B cell (primary cell): ENCODE data around the gene RASL11A. TPM values are rescaled to one million over a fixed set of nuclear protein-coding genes. Genes with fewer than 3 reads are reported as not detected.

Source experiments
- ATAC-seq: fragments of 200-7000 bp; cut with Tn5 transposase; one replicate; pipeline ENCODE4 v1.10.0; 2021; ENCODE audit warnings: low read depth, mild to moderate bottlenecking, moderate number of reproducible peaks, moderate library complexity
- CTCF ChIA-PET: fragments of 350-600 bp; sonication (Branson Sonifier 250); formaldehyde crosslinking; loops from one replicate; lab custom pipeline; 2021; ENCODE audit warnings: antibody characterized with exemption, inconsistent platforms; lab: Charles Lee
- POLR2A ChIA-PET: fragments of 350-600 bp; sonication (Branson Sonifier 250); formaldehyde crosslinking; loops from one replicate; lab custom pipeline; 2021; ENCODE audit warnings: antibody characterized with exemption; lab: Charles Lee
- DNase-seq: peaks from one replicate; pipeline ENCODE4 v3.0.0; 2013
- H2AFZ ChIP-seq: 2 replicates; pipeline ENCODE4 v1.6.1; 2012; ENCODE audit warnings: mild to moderate bottlenecking, low read depth, low read length; ENCODE audit not compliant: insufficient read depth, poor library complexity, severe bottlenecking
- H3K27ac ChIP-seq, 2 donors: 1 replicate in 1 of 2; 2 replicates in 1 of 2; pipeline ENCODE4 v1.5.1; 2012 to 2013; ENCODE audit warnings: low read length in 2 of 2, mild to moderate bottlenecking in 2 of 2, moderate library complexity in 1 of 2
- H3K27me3 ChIP-seq, 4 experiments: fragments of 200-600 bp in 1 of 4; sonication (generic) in 1 of 4; replicated peaks in 1 of 4; 1 replicate in 2 of 4; 2 replicates in 2 of 4; pipeline versions ENCODE4 v1.6.1 to v1.7.0; 2013 to 2016; ENCODE audit warnings: low read length in 3 of 4, mild to moderate bottlenecking in 2 of 4, mixed read lengths in 1 of 4, moderate library complexity in 1 of 4; ENCODE audit not compliant: insufficient read depth in 4 of 4, control insufficient read depth in 3 of 4; ENCODE audit errors: control extremely low read depth in 1 of 4
- H3K36me3 ChIP-seq, 2 experiments: replicated peaks in 1 of 2; 1 replicate in 1 of 2; 2 replicates in 1 of 2; pipeline versions ENCODE4 v1.6.1 to v1.7.1; 2013; ENCODE audit warnings: low read length in 1 of 2; ENCODE audit not compliant: insufficient read depth in 2 of 2, control insufficient read depth in 1 of 2; ENCODE audit errors: control extremely low read depth in 1 of 2, extremely low read depth in 1 of 2
- H3K4me1 ChIP-seq, 2 donors: fragments of 200-600 bp in 1 of 2; sonication (generic) in 1 of 2; 1 replicate in 1 of 2; 2 replicates in 1 of 2; pipeline versions ENCODE4 v1.5.1 to v1.6.1; 2013 to 2017; ENCODE audit warnings: low read length in 2 of 2; ENCODE audit not compliant: control insufficient read depth in 2 of 2, insufficient read depth in 2 of 2
- H3K4me2 ChIP-seq: replicated peaks from 2 replicates; pipeline ENCODE3; 2012; ENCODE audit warnings: mild to moderate bottlenecking, low read depth, low read length; ENCODE audit not compliant: poor library complexity, severe bottlenecking
- H3K4me3 ChIP-seq, 5 experiments: fragments of 200-600 bp in 1 of 5; sonication (generic) in 1 of 5; 1 replicate in 3 of 5; 2 replicates in 2 of 5; pipeline versions ENCODE4 v1.5.1 to v1.7.0; 2011 to 2016; ENCODE audit warnings: low read length in 4 of 5, mild to moderate bottlenecking in 4 of 5, low read depth in 2 of 5, control low read depth in 1 of 5, moderate library complexity in 1 of 5; ENCODE audit not compliant: insufficient read depth in 1 of 5; ENCODE audit errors: control extremely low read depth in 1 of 5, extremely low read depth in 1 of 5
- H3K79me2 ChIP-seq: fragments of 200-600 bp; sonication (generic); one replicate; pipeline ENCODE4 v1.6.0; 2016; ENCODE audit warnings: low read length; ENCODE audit not compliant: control insufficient read depth, insufficient read depth
- H3K9ac ChIP-seq: fragments of 200-600 bp; sonication (generic); 2 replicates; pipeline ENCODE4 v1.6.1; 2017; ENCODE audit warnings: mild to moderate bottlenecking, low read length, moderate library complexity
- H3K9me3 ChIP-seq, 3 donors: one replicate each; pipeline versions ENCODE4 v1.6.1 to v1.7.1; 2013; ENCODE audit warnings: low read length in 2 of 3; ENCODE audit not compliant: control insufficient read depth in 2 of 3, insufficient read depth in 1 of 3; ENCODE audit errors: control extremely low read depth in 1 of 3
- H4K20me1 ChIP-seq: 2 replicates; pipeline ENCODE4 v1.6.0; 2012; ENCODE audit warnings: mild to moderate bottlenecking, low read length; ENCODE audit not compliant: insufficient read depth, control insufficient read depth, poor library complexity, severe bottlenecking
- H3K27ac Mint-ChIP-seq: one replicate; pipeline ENCODE4 v1.8.0; 2021; ENCODE audit warnings: mixed read lengths
- H3K27me3 Mint-ChIP-seq: one replicate; pipeline ENCODE4 v1.8.0; 2021; ENCODE audit warnings: mixed read lengths
- H3K4me1 Mint-ChIP-seq: one replicate; pipeline ENCODE4 v1.8.0; 2021; ENCODE audit warnings: mixed read lengths
- H3K4me3 Mint-ChIP-seq: one replicate; pipeline ENCODE4 v1.8.0; 2021; ENCODE audit warnings: mixed read lengths
- H3K9me3 Mint-ChIP-seq: one replicate; pipeline ENCODE4 v1.8.0; 2022; ENCODE audit warnings: mixed read lengths; ENCODE audit not compliant: insufficient read depth
- CTCF ChIP-seq: fragments of 200-600 bp; IDR thresholded peaks from one replicate; pipeline ENCODE4 v1.8.0; 2022; ENCODE audit warnings: antibody characterized with exemption, mild to moderate bottlenecking
- EZH2 ChIP-seq: IDR thresholded peaks from 2 replicates; pipeline ENCODE4 v1.6.1; 2012; ENCODE audit warnings: borderline replicate concordance, low read depth, mild to moderate bottlenecking, moderate library complexity, low read length; ENCODE audit not compliant: insufficient read depth, poor library complexity, severe bottlenecking
- WGBS: methylation state at CpG from one replicate; pipeline ENCODE4 v1.1.5; 2013; ENCODE audit warnings: missing lambda C conversion rate; ENCODE audit not compliant: insufficient coverage; 5-methylcytosine and 5-hydroxymethylcytosine counted together
- intact Hi-C: fragments of 100-400 bp; cut with micrococcal nuclease; formaldehyde crosslinking; loops from one replicate; pipeline ENCODE4 v1.10.0; 2022
- polyA plus RNA-seq: library from polyadenylated mRNA; depleted of rRNA; stranded (reverse); fragments of >200 nt; gene quantifications from 2 replicates; pipeline ENCODE4 v1.2.3, GENCODE V29; 2012
- total RNA-seq, 2 donors: library from RNA; stranded (reverse); fragments of 120-200 nt in 1 of 2; gene quantifications; 1 replicate in 1 of 2; 2 replicates in 1 of 2; pipeline versions ENCODE4 v1.2.3 to v1.2.4, GENCODE V29; 2013 to 2022

Gene RASL11A
- total and polyA plus RNA-seq, 2 donors (not counting 1 experiment from before 2014, with no cell fraction given) = 0.89 to 4.8 TPM

DNA sequence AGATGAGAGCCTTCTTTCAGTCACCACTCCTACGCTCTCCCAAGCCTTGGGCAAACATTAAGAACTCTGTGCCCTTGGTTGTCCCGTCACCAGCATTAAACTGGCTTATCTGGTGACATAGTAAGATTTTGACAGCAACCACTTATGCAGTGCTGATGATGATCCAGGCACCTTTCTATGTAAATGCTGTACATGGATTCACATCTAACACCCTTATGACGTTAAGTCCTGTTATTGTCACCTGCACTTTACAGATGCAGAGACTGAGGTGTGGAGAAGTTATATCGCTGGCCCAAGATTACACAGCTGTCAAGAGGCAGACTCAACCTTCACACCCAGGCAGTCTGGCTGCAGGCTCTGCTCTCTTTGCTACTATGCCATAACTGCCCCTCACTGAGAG, 25.0 kb downstream of the RASL11A start:
- Histone ChIP-seq H3K4me2 (no peak overlapping the region), H4K20me1 (no peaks in the 10 kb centered on the region), H3K9me3 (peaks cover 0 to 4% (median 0%) of the 10 kb centered on the region in 3 donors), H3K4me1 (peaks cover 26 to 28% of the 10 kb centered on the region in 2 donors), H2AFZ (no peak overlapping the region), H3K9ac (no peak overlapping the region), H3K4me3 (no peak overlapping the region), H3K36me3 (no peaks in the 10 kb centered on the region), H3K27ac (no peak overlapping the region), H3K79me2 (no peaks in the 10 kb centered on the region), H3K27me3 (peaks cover 0 to 2% (median 0%) of the 10 kb centered on the region in 4 experiments)
- Mint-ChIP-seq H3K27me3 (no peaks in the 10 kb centered on the region), H3K4me1 (peaks cover 29% of the 10 kb centered on the region), H3K27ac (no peak overlapping the region), H3K4me3 (no peak overlapping the region), H3K9me3 (no peaks in the 10 kb centered on the region)
- TF ChIP-seq EZH2 (no peak), CTCF (no peak)
- ChIA-PET POLR2A (no interaction called here), CTCF (no interaction called here)
- ATAC-seq (no peak), DNase-seq (no peak)
- intact Hi-C loops = no loop called here
- 100% methylated on average over 2 of the region's 4 CpGs for WGBS

- Histone ChIP-seq H3K27ac (no peak overlapping the region), H3K4me1 (peaks cover 26 to 28% of the 10 kb centered on the region in 2 donors), H4K20me1 (no peaks in the 10 kb centered on the region), H3K4me3 (no peak overlapping the region), H3K4me2 (no peak overlapping the region), H3K36me3 (no peaks in the 10 kb centered on the region), H3K27me3 (peaks cover 0 to 2% (median 0%) of the 10 kb centered on the region in 4 experiments), H2AFZ (no peak overlapping the region), H3K9me3 (peaks cover 0 to 4% (median 0%) of the 10 kb centered on the region in 3 donors), H3K79me2 (no peaks in the 10 kb centered on the region), H3K9ac (no peak overlapping the region)
- intact Hi-C loops = no loop called here
- 93% methylated on average over 8 of the region's 8 CpGs for WGBS
- no peaks in the 10 kb centered on the region for H3K27me3 Mint-ChIP-seq
- DNase-seq (no peak), ATAC-seq (no peak)
- H3K9me3 Mint-ChIP-seq = no peaks in the 10 kb centered on the region
- H3K27ac Mint-ChIP-seq = no peak overlapping the region
- H3K4me3 Mint-ChIP-seq = no peak overlapping the region
- TF ChIP-seq CTCF (no peak), EZH2 (no peak)
- POLR2A ChIA-PET = no interaction called here
- CTCF ChIA-PET = no interaction called here
- H3K4me1 Mint-ChIP-seq = peaks cover 29% of the 10 kb centered on the region
Observed at GRCh38 chr13:27296496-27296895, 25.9 kb downstream of the RASL11A start.
